IMR-90 (cell line): ENCODE results near the gene INPP5J. TPM values are rescaled to one million over a fixed set of nuclear protein-coding genes. Genes with fewer than 3 reads are reported as not detected.

Experiments
- ATAC-seq: fragments of 200-7000 bp; cut with Tn5 transposase; 2 replicates; pipeline ENCODE4 v1.9.1; 2020; ENCODE audit warnings: low read depth, mild to moderate bottlenecking, moderate library complexity
- BruUV-seq: library from RNA; stranded (reverse); fragments of 400-500 nt; replicated peaks from 2 replicates; lab custom pipeline; 2021; lab: Mats Ljungman, UMichigan
- CTCF ChIA-PET: fragments of 300-600 bp; formaldehyde crosslinking; extraction: SDS; loops from one replicate; lab custom pipeline; 2021; ENCODE audit warnings: antibody characterized with exemption; lab: Yijun Ruan, JAX
- POLR2A ChIA-PET: fragments of 300-600 bp; sonication (Branson Sonifier 250); formaldehyde crosslinking; loops from one replicate; lab custom pipeline; 2022; ENCODE audit warnings: antibody characterized with exemption; ENCODE audit not compliant: unreplicated experiment; lab: Charles Lee
- DNase-seq: peaks from one replicate; pipeline ENCODE4 v3.0.0; 2013
- H2AFZ ChIP-seq: replicated peaks from 2 replicates; pipeline ENCODE3; 2013; ENCODE audit warnings: low read length, mild to moderate bottlenecking; ENCODE audit not compliant: poor library complexity
- H2AK5ac ChIP-seq: 2 replicates; pipeline ENCODE4 v1.6.1; 2013; ENCODE audit warnings: low read depth, low read length, inconsistent platforms
- H2AK9ac ChIP-seq: replicated peaks from 2 replicates; pipeline ENCODE3; 2013; ENCODE audit warnings: mild to moderate bottlenecking, low read depth, low read length, moderate library complexity; ENCODE audit not compliant: poor library complexity
- H2BK120ac ChIP-seq: 2 replicates; pipeline ENCODE4 v1.6.1; 2013; ENCODE audit warnings: low read depth, low read length, inconsistent platforms
- H2BK15ac ChIP-seq: 3 replicates; pipeline ENCODE4 v1.6.1; 2013; ENCODE audit warnings: low read depth, low read length, inconsistent platforms
- H2BK20ac ChIP-seq: 2 replicates; pipeline ENCODE4 v1.6.1; 2013; ENCODE audit warnings: low read depth, mild to moderate bottlenecking, inconsistent platforms, low read length, moderate library complexity
- H2BK5ac ChIP-seq: 2 replicates; pipeline ENCODE4 v1.6.1; 2013; ENCODE audit warnings: mild to moderate bottlenecking, low read depth, low read length, inconsistent platforms; ENCODE audit not compliant: poor library complexity, severe bottlenecking
- H3K14ac ChIP-seq: replicated peaks from 2 replicates; pipeline ENCODE4 v1.6.1; 2013; ENCODE audit warnings: low read depth, low read length, inconsistent platforms
- H3K18ac ChIP-seq: 2 replicates; pipeline ENCODE4 v1.6.1; 2013; ENCODE audit warnings: low read depth, low read length, control low read depth
- H3K23ac ChIP-seq: 2 replicates; pipeline ENCODE4 v1.6.1; 2013; ENCODE audit warnings: low read depth, low read length, inconsistent platforms
- H3K27ac ChIP-seq: 2 replicates; pipeline ENCODE4 v1.5.1; 2013; ENCODE audit warnings: mild to moderate bottlenecking, control low read depth, low read length; ENCODE audit not compliant: insufficient read depth
- H3K27me3 ChIP-seq: 2 replicates; pipeline ENCODE4 v1.6.1; 2013; ENCODE audit warnings: low read length; ENCODE audit not compliant: control insufficient read depth, insufficient read depth
- H3K36me3 ChIP-seq: 2 replicates; pipeline ENCODE4 v1.6.1; 2013; ENCODE audit warnings: low read length, mixed read lengths; ENCODE audit not compliant: control insufficient read depth, insufficient read depth
- H3K4ac ChIP-seq: 2 replicates; pipeline ENCODE4 v1.6.1; 2013; ENCODE audit warnings: low read depth, low read length, inconsistent platforms
- H3K4me1 ChIP-seq: 2 replicates; pipeline ENCODE4 v1.6.1; 2013; ENCODE audit warnings: low read length, mixed read lengths; ENCODE audit not compliant: control insufficient read depth, insufficient read depth
- H3K4me2 ChIP-seq: 2 replicates; pipeline ENCODE4 v1.6.1; 2013; ENCODE audit warnings: low read depth, mild to moderate bottlenecking, control low read depth, low read length, moderate library complexity
- H3K4me3 ChIP-seq: 2 replicates; pipeline ENCODE4 v1.5.1; 2013; ENCODE audit warnings: low read depth, mild to moderate bottlenecking, control low read depth, low read length, moderate library complexity; ENCODE audit not compliant: insufficient read depth
- H3K56ac ChIP-seq: 2 replicates; pipeline ENCODE4 v1.6.1; 2013; ENCODE audit warnings: low read length, inconsistent platforms; ENCODE audit not compliant: insufficient read depth; ENCODE audit errors: extremely low read depth
- H3K79me1 ChIP-seq, 2 experiments: 2 replicates each; pipeline ENCODE4 v1.6.1; 2013; ENCODE audit warnings: low read length in 2 of 2, inconsistent platforms in 1 of 2, low read depth in 1 of 2
- H3K9ac ChIP-seq: 2 replicates; pipeline ENCODE4 v1.6.1; 2013; ENCODE audit warnings: low read depth, low read length, control low read depth
- H3K9me1 ChIP-seq: 2 replicates; pipeline ENCODE4 v1.6.1; 2013; ENCODE audit warnings: low read length, inconsistent platforms; ENCODE audit not compliant: insufficient read depth
- H3K9me3 ChIP-seq: 2 replicates; pipeline ENCODE4 v1.6.1; 2013; ENCODE audit warnings: low read length; ENCODE audit not compliant: control insufficient read depth, insufficient read depth
- H4K20me1 ChIP-seq: 2 replicates; pipeline ENCODE4 v1.6.1; 2013; ENCODE audit warnings: low read length, inconsistent platforms; ENCODE audit not compliant: insufficient read depth
- H4K5ac ChIP-seq: 2 replicates; pipeline ENCODE4 v1.6.1; 2013; ENCODE audit warnings: mild to moderate bottlenecking, low read depth, low read length, control low read depth
- H4K8ac ChIP-seq, 2 experiments: 2 replicates each; pipeline ENCODE4 v1.6.1; 2013; ENCODE audit warnings: low read depth in 2 of 2, low read length in 2 of 2, control low read depth in 1 of 2, inconsistent platforms in 1 of 2
- H4K91ac ChIP-seq: 2 replicates; pipeline ENCODE4 v1.6.1; 2013; ENCODE audit warnings: low read depth, low read length, inconsistent platforms; ENCODE audit not compliant: insufficient read depth
- BHLHE40 ChIP-seq: fragments of 150-350 bp; IDR thresholded peaks from 2 replicates; pipeline ENCODE4 v1.6.1; 2016; ENCODE audit warnings: mild to moderate bottlenecking, low read depth, low read length
- CEBPB ChIP-seq: IDR thresholded peaks from 2 replicates; pipeline ENCODE4 v1.6.1; 2012; ENCODE audit warnings: low read depth, low read length, improper control_type of control experiment
- CHD1 ChIP-seq: IDR thresholded peaks from 2 replicates; pipeline ENCODE4 v1.6.1; 2012; ENCODE audit warnings: low read depth, low read length, improper control_type of control experiment
- FOS ChIP-seq: fragments of 150-350 bp; IDR thresholded peaks from 2 replicates; pipeline ENCODE4 v1.6.1; 2016; ENCODE audit warnings: low read depth, low read length
- MAFK ChIP-seq: IDR thresholded peaks from 2 replicates; pipeline ENCODE4 v1.6.1; 2012; ENCODE audit warnings: low read depth, low read length, improper control_type of control experiment
- MAZ ChIP-seq: IDR thresholded peaks from 2 replicates; pipeline ENCODE4 v1.6.1; 2012; ENCODE audit warnings: low read depth, mild to moderate bottlenecking, low read length, improper control_type of control experiment, moderate library complexity, borderline replicate concordance
- MXI1 ChIP-seq: IDR thresholded peaks from 2 replicates; pipeline ENCODE4 v1.6.1; 2012; ENCODE audit warnings: low read depth, mild to moderate bottlenecking, low read length, moderate library complexity, borderline replicate concordance
- NFE2L2 ChIP-seq: fragments of 150-350 bp; IDR thresholded peaks from 2 replicates; pipeline ENCODE4 v1.6.1; 2016; ENCODE audit warnings: low read depth, mild to moderate bottlenecking, low read length
- POLR2A ChIP-seq: IDR thresholded peaks from 2 replicates; pipeline ENCODE4 v1.6.1; 2012; ENCODE audit warnings: mild to moderate bottlenecking, low read depth, low read length
- RAD21 ChIP-seq: IDR thresholded peaks from 2 replicates; pipeline ENCODE4 v1.6.1; 2012; ENCODE audit warnings: low read length, improper control_type of control experiment
- RCOR1 ChIP-seq: IDR thresholded peaks from 2 replicates; pipeline ENCODE4 v1.6.1; 2012; ENCODE audit warnings: mild to moderate bottlenecking, low read length, improper control_type of control experiment; ENCODE audit not compliant: insufficient replicate concordance
- RFX5 ChIP-seq: IDR thresholded peaks from 2 replicates; pipeline ENCODE4 v1.8.0; 2012; ENCODE audit warnings: low read depth, mild to moderate bottlenecking, low read length, moderate library complexity
- SMC3 ChIP-seq: fragments of 150-350 bp; IDR thresholded peaks from 2 replicates; pipeline ENCODE4 v1.6.1; 2016; ENCODE audit warnings: low read depth, mild to moderate bottlenecking, antibody characterized with exemption, low read length, moderate library complexity
- USF2 ChIP-seq: fragments of 150-350 bp; IDR thresholded peaks from 2 replicates; pipeline ENCODE4 v1.6.1; 2017; ENCODE audit warnings: mild to moderate bottlenecking, antibody characterized with exemption, low read length, low read depth
- WGBS, 2 experiments: methylation state at CpG; one replicate each; pipeline versions ENCODE4 v1.1.5 to v1.1.7; 2013; ENCODE audit warnings: missing lambda C conversion rate in 2 of 2; ENCODE audit not compliant: insufficient read length in 1 of 2; ENCODE audit errors: extremely low coverage in 2 of 2; 5-methylcytosine and 5-hydroxymethylcytosine counted together
- dilution Hi-C: fragments of 300-500 bp; cut with HindIII; formaldehyde crosslinking; loops from one replicate; pipeline ENCODE4 v1.14.3; 2018; ENCODE audit warnings: low sequenced_read_pairs; ENCODE audit not compliant: unreplicated experiment
- in situ Hi-C: fragments of 300-500 bp; cut with MboI; formaldehyde crosslinking; loops from 3 replicates; pipeline ENCODE4 v1.14.3; 2019; ENCODE audit warnings: low sequenced_read_pairs, inconsistent platforms, mixed read lengths
- intact Hi-C: fragments of 100-400 bp; cut with micrococcal nuclease; formaldehyde crosslinking; loops from 2 replicates; pipeline ENCODE4 v1.10.0; 2022
- polyA plus RNA-seq, 3 experiments: library from polyadenylated mRNA; depleted of rRNA; stranded (reverse); fragments of >200 nt; gene quantifications; 2 replicates each; pipeline ENCODE4 v1.2.3, GENCODE V29; 2012; ENCODE audit warnings: low replicate concordance in 1 of 3
- total RNA-seq: library from RNA; depleted of rRNA; stranded (reverse); fragments of >200 nt; gene quantifications from 2 replicates; pipeline ENCODE4 v1.2.3, GENCODE V29; 2012
- TF ChIP-seq, protein P1 (sequence below): fragments of 150-350 bp; IDR thresholded peaks from 2 replicates; pipeline ENCODE4 v1.6.1; 2016; ENCODE audit warnings: low read depth, mild to moderate bottlenecking, low read length, moderate library complexity, borderline replicate concordance
- TF ChIP-seq, protein P2 (sequence below): conservative IDR thresholded peaks from 2 replicates; pipeline ENCODE4 v1.5.1; 2012; ENCODE audit warnings: mild to moderate bottlenecking, low read depth, low read length, improper control_type of control experiment

Gene INPP5J
- total and polyA plus RNA-seq, 2 of the 4 experiments (the other 2 are of a cell fraction), result 0.36 to 2.2 TPM

GRCh38 chr22:31077681-31078080 is 45.1 kb upstream of the INPP5J start:
- H3K9me1 ChIP-seq, result peaks cover 8% of the 10 kb centered on the region
- TF ChIP-seq RFX5, result no peak
- no peak for TF ChIP-seq RCOR1
- no peak for TF ChIP-seq NFE2L2
- no peak for TF ChIP-seq MAFK
- TF ChIP-seq FOS, result no peak
- no peak for TF ChIP-seq MXI1
- no peak for TF ChIP-seq BHLHE40
- no peak for TF ChIP-seq MAZ
- no peak for TF ChIP-seq POLR2A
- no peak for TF ChIP-seq CHD1
- no peak for TF ChIP-seq RAD21
- no peak for TF ChIP-seq CEBPB
- TF ChIP-seq, protein P1, sequence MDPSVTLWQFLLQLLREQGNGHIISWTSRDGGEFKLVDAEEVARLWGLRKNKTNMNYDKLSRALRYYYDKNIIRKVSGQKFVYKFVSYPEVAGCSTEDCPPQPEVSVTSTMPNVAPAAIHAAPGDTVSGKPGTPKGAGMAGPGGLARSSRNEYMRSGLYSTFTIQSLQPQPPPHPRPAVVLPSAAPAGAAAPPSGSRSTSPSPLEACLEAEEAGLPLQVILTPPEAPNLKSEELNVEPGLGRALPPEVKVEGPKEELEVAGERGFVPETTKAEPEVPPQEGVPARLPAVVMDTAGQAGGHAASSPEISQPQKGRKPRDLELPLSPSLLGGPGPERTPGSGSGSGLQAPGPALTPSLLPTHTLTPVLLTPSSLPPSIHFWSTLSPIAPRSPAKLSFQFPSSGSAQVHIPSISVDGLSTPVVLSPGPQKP, result no peak
- TF ChIP-seq, protein P2, sequence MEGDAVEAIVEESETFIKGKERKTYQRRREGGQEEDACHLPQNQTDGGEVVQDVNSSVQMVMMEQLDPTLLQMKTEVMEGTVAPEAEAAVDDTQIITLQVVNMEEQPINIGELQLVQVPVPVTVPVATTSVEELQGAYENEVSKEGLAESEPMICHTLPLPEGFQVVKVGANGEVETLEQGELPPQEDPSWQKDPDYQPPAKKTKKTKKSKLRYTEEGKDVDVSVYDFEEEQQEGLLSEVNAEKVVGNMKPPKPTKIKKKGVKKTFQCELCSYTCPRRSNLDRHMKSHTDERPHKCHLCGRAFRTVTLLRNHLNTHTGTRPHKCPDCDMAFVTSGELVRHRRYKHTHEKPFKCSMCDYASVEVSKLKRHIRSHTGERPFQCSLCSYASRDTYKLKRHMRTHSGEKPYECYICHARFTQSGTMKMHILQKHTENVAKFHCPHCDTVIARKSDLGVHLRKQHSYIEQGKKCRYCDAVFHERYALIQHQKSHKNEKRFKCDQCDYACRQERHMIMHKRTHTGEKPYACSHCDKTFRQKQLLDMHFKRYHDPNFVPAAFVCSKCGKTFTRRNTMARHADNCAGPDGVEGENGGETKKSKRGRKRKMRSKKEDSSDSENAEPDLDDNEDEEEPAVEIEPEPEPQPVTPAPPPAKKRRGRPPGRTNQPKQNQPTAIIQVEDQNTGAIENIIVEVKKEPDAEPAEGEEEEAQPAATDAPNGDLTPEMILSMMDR, result no peak
- no peak for TF ChIP-seq USF2
- no peak for TF ChIP-seq SMC3
- H3K14ac ChIP-seq, result no peak overlapping the region
- no peak overlapping the region for H2AFZ ChIP-seq
- POLR2A ChIA-PET, result no interaction called here
- H4K5ac ChIP-seq, result no peak overlapping the region
- no peak overlapping the region for H3K9ac ChIP-seq
- no peak overlapping the region for H2BK20ac ChIP-seq
- CTCF ChIA-PET, result no interaction called here
- no peak overlapping the region for H2BK15ac ChIP-seq
- H2AK9ac ChIP-seq, result no peak overlapping the region
- H4K8ac ChIP-seq, result no peak overlapping the region
- no peak overlapping the region for H2BK120ac ChIP-seq
- H4K91ac ChIP-seq, result no peak overlapping the region
- H2AK5ac ChIP-seq, result no peak overlapping the region; the same call in 1 of the 2 replicates
- no peaks in the 10 kb centered on the region for H3K36me3 ChIP-seq
- no peaks in the 10 kb centered on the region for H3K9me3 ChIP-seq
- no peak overlapping the region for H3K4ac ChIP-seq
- H3K79me1 ChIP-seq, result peaks cover 4 to 24% of the 10 kb centered on the region in 2 experiments; a peak in 3 of 4 replicates
- no TSS peak for BruUV-seq
- peaks cover 6% of the 10 kb centered on the region for H3K4me1 ChIP-seq
- H3K4me2 ChIP-seq, result no peak overlapping the region
- no peak overlapping the region for H3K4me3 ChIP-seq
- no peak overlapping the region for H3K27ac ChIP-seq
- no CpG with 5 or more reads among the region's 6 CpGs for WGBS, 2 experiments
- dilution Hi-C loops, result no loop called here
- DNase-seq (no peak), ATAC-seq (no peak)
- in situ Hi-C loops, result no loop called here
- H2BK5ac ChIP-seq, result no peak overlapping the region
- intact Hi-C loops, result no loop called here
- H4K20me1 ChIP-seq, result no peaks in the 10 kb centered on the region; the same call in 1 of the 2 replicates
- no peak overlapping the region for H3K18ac ChIP-seq
- H3K56ac ChIP-seq, result no peak overlapping the region
- no peak overlapping the region for H3K23ac ChIP-seq
- H3K27me3 ChIP-seq, result no peaks in the 10 kb centered on the region
